BLaER1 (cell line): ENCODE results near the gene UTP11.

ENCODE experiments used
- H3K27ac ChIP-seq: shearing (Covaris generic); formaldehyde crosslinking; 2 replicates; pipeline ENCODE4 v1.8.1; 2022
- H3K27me3 ChIP-seq: shearing (Covaris generic); formaldehyde crosslinking; 2 replicates; pipeline ENCODE4 v1.8.1; 2022
- H3K36me3 ChIP-seq: shearing (Covaris generic); formaldehyde crosslinking; 2 replicates; pipeline ENCODE4 v1.8.1; 2022
- H3K4me1 ChIP-seq: shearing (Covaris generic); formaldehyde crosslinking; 2 replicates; pipeline ENCODE4 v1.8.1; 2022
- H3K4me2 ChIP-seq: shearing (Covaris generic); formaldehyde crosslinking; 2 replicates; pipeline ENCODE4 v1.8.1; 2022
- H3K4me3 ChIP-seq: shearing (Covaris generic); formaldehyde crosslinking; 2 replicates; pipeline ENCODE4 v1.8.1; 2022
- H3K9ac ChIP-seq: shearing (Covaris generic); formaldehyde crosslinking; 2 replicates; pipeline ENCODE4 v1.8.1; 2022
- H3K9me3 ChIP-seq: shearing (Covaris generic); formaldehyde crosslinking; 2 replicates; pipeline ENCODE4 v1.8.1; 2022
- H4K20me1 ChIP-seq: shearing (Covaris generic); formaldehyde crosslinking; 2 replicates; pipeline ENCODE4 v1.8.1; 2022
- Cebpa-rat ChIP-seq: shearing (Covaris generic); IDR thresholded peaks from 2 replicates; pipeline ENCODE4 v1.8.1; 2022

Gene UTP11

GRCh38 chr1:37994886-37995566 lies 17.5 kb upstream of the UTP11 start:
- no peak overlapping the region for H3K9ac ChIP-seq
- no peaks in the 10 kb centered on the region for H4K20me1 ChIP-seq
- no peaks in the 10 kb centered on the region for H3K27me3 ChIP-seq
- H3K9me3 ChIP-seq, result no peaks in the 10 kb centered on the region
- peaks cover 43% of the 10 kb centered on the region for H3K36me3 ChIP-seq
- no peak overlapping the region for H3K4me3 ChIP-seq
- no peak for TF ChIP-seq Cebpa-rat
- no peak overlapping the region for H3K27ac ChIP-seq
- H3K4me2 ChIP-seq, result no peak overlapping the region
- peaks cover 16% of the 10 kb centered on the region for H3K4me1 ChIP-seq

GRCh38 chr1:37995751-37996345 lies 16.7 kb upstream of the UTP11 start:
- no peak overlapping the region for H3K4me3 ChIP-seq
- H3K9ac ChIP-seq, result no peak overlapping the region
- H4K20me1 ChIP-seq, result no peaks in the 10 kb centered on the region
- no peak for TF ChIP-seq Cebpa-rat
- H3K4me2 ChIP-seq, result no peak overlapping the region
- H3K9me3 ChIP-seq, result no peaks in the 10 kb centered on the region
- no peak overlapping the region for H3K27ac ChIP-seq
- H3K4me1 ChIP-seq, result peaks cover 20% of the 10 kb centered on the region
- H3K36me3 ChIP-seq, result peaks cover 43% of the 10 kb centered on the region
- H3K27me3 ChIP-seq, result no peaks in the 10 kb centered on the region

GRCh38 chr1:37997256-37998088 lies 15.1 kb upstream of the UTP11 start:
- Histone ChIP-seq H4K20me1 (no peaks in the 10 kb centered on the region), H3K4me3 (no peak overlapping the region), H3K4me2 (no peak overlapping the region), H3K36me3 (peaks cover 43% of the 10 kb centered on the region), H3K9me3 (no peaks in the 10 kb centered on the region), H3K27ac (no peak overlapping the region), H3K9ac (no peak overlapping the region), H3K4me1 (peaks cover 36% of the 10 kb centered on the region), H3K27me3 (no peaks in the 10 kb centered on the region)
- TF ChIP-seq Cebpa-rat, result no peak

GRCh38 chr1:37998089-37998808 lies 14.3 kb upstream of the UTP11 start:
- Histone ChIP-seq H3K4me3 (no peak overlapping the region), H3K27me3 (no peaks in the 10 kb centered on the region), H3K4me1 (peaks cover 43% of the 10 kb centered on the region), H3K4me2 (no peak overlapping the region), H3K36me3 (peaks cover 43% of the 10 kb centered on the region), H3K9ac (no peak overlapping the region), H4K20me1 (no peaks in the 10 kb centered on the region), H3K27ac (no peak overlapping the region), H3K9me3 (no peaks in the 10 kb centered on the region)
- TF ChIP-seq Cebpa-rat, result no peak

- Histone ChIP-seq H3K4me1 (peaks cover 50% of the 10 kb centered on the region), H3K9me3 (no peaks in the 10 kb centered on the region), H4K20me1 (no peaks in the 10 kb centered on the region), H3K27me3 (no peaks in the 10 kb centered on the region), H3K4me3 (no peak overlapping the region), H3K36me3 (peaks cover 43% of the 10 kb centered on the region), H3K27ac (peak overlapping the region; percentile 81), H3K9ac (peak overlapping the region; percentile 52), H3K4me2 (peak overlapping the region; percentile 85)
- no peak for TF ChIP-seq Cebpa-rat
These were observed 13.6 kb upstream of the UTP11 start for GRCh38 chr1:37998913-37999429.

- no peaks in the 10 kb centered on the region for H3K9me3 ChIP-seq
- H3K4me3 ChIP-seq, result peak overlapping the region; percentile 6; the same call in 1 of the 2 replicates
- no peaks in the 10 kb centered on the region for H4K20me1 ChIP-seq
- peak overlapping the region; percentile 52 for H3K9ac ChIP-seq
- TF ChIP-seq Cebpa-rat, result no peak
- peaks cover 57% of the 10 kb centered on the region for H3K4me1 ChIP-seq
- peak overlapping the region; percentile 81 for H3K27ac ChIP-seq
- no peaks in the 10 kb centered on the region for H3K27me3 ChIP-seq
- peaks cover 43% of the 10 kb centered on the region for H3K36me3 ChIP-seq
- H3K4me2 ChIP-seq, result peak overlapping the region; percentile 85
These were observed 12.9 kb upstream of the UTP11 start for GRCh38 chr1:37999430-38000232.

- Histone ChIP-seq H3K4me2 (peak overlapping the region; percentile 85), H3K27ac (peak overlapping the region; percentile 81), H3K4me1 (peaks cover 58% of the 10 kb centered on the region), H3K27me3 (no peaks in the 10 kb centered on the region), H3K9me3 (no peaks in the 10 kb centered on the region), H3K4me3 (peak overlapping the region; percentile 6; the same call in 1 of the 2 replicates), H4K20me1 (no peaks in the 10 kb centered on the region), H3K9ac (peak overlapping the region; percentile 52), H3K36me3 (peaks cover 38% of the 10 kb centered on the region)
- TF ChIP-seq Cebpa-rat, result no peak
These were observed 12.4 kb upstream of the UTP11 start for GRCh38 chr1:38000233-38000528.

- TF ChIP-seq Cebpa-rat, result no peak
- H3K4me1 ChIP-seq, result peaks cover 60% of the 10 kb centered on the region
- no peak overlapping the region for H3K4me3 ChIP-seq
- peak overlapping the region; percentile 85 for H3K4me2 ChIP-seq
- H3K9me3 ChIP-seq, result no peaks in the 10 kb centered on the region
- peak overlapping the region; percentile 52 for H3K9ac ChIP-seq
- no peaks in the 10 kb centered on the region for H3K27me3 ChIP-seq
- no peaks in the 10 kb centered on the region for H4K20me1 ChIP-seq
- H3K36me3 ChIP-seq, result peaks cover 32% of the 10 kb centered on the region
- H3K27ac ChIP-seq, result peak overlapping the region; percentile 81
These were observed 11.7 kb upstream of the UTP11 start for GRCh38 chr1:38000529-38001455.
